Spleen (tissue), 11 donors: ENCODE measurements around the gene SAFB2. TPM values are rescaled to one million over a fixed set of nuclear protein-coding genes. Genes with fewer than 3 reads are reported as not detected.

ENCODE experiments used
- DNase-seq: peaks from one replicate; pipeline ENCODE4 v3.0.0-alpha.2; 2020
- H3K27ac ChIP-seq, 8 donors: fragments of 200-600 bp; sonication (generic) in 7 of 8; 1 replicate in 4 of 8; 2 replicates in 4 of 8; pipeline versions ENCODE4 v1.5.0 to v1.8.0; 2016 to 2021; ENCODE audit warnings: inconsistent platforms in 4 of 8, mild to moderate bottlenecking in 4 of 8, moderate library complexity in 1 of 8
- H3K27me3 ChIP-seq, 7 donors: fragments of 200-600 bp; sonication (generic) in 6 of 7; replicated peaks in 1 of 7; 1 replicate in 4 of 7; 2 replicates in 3 of 7; pipeline versions ENCODE4 v1.5.0 to v1.8.0; 2016 to 2021; ENCODE audit warnings: inconsistent platforms in 3 of 7, mild to moderate bottlenecking in 1 of 7
- H3K36me3 ChIP-seq, 6 donors: fragments of 200-600 bp; sonication (generic) in 5 of 6; 1 replicate in 4 of 6; 2 replicates in 2 of 6; pipeline versions ENCODE4 v1.5.0 to v1.8.0; 2016 to 2021; ENCODE audit warnings: inconsistent platforms in 2 of 6
- H3K4me1 ChIP-seq, 6 donors: fragments of 200-600 bp; sonication (generic) in 5 of 6; 1 replicate in 3 of 6; 2 replicates in 3 of 6; pipeline versions ENCODE4 v1.5.0 to v1.8.0; 2016 to 2021; ENCODE audit warnings: inconsistent platforms in 3 of 6
- H3K4me3 ChIP-seq, 8 donors: fragments of 200-600 bp; sonication (generic) in 7 of 8; 1 replicate in 4 of 8; 2 replicates in 4 of 8; pipeline versions ENCODE4 v1.5.0 to v1.8.0; 2016 to 2021; ENCODE audit warnings: inconsistent platforms in 4 of 8, mild to moderate bottlenecking in 4 of 8, moderate library complexity in 2 of 8
- H3K9me3 ChIP-seq, 8 donors: fragments of 200-600 bp; sonication (generic) in 7 of 8; 1 replicate in 4 of 8; 2 replicates in 4 of 8; pipeline versions ENCODE4 v1.5.0 to v1.8.0; 2016 to 2021; ENCODE audit warnings: inconsistent platforms in 4 of 8
- CTCF ChIP-seq, 11 experiments: fragments of 200-600 bp in 7 of 11; fragments of 450-650 bp in 4 of 11; sonication (generic) in 4 of 11; IDR thresholded peaks in 8 of 11; conservative IDR thresholded peaks in 3 of 11; 1 replicate in 7 of 11; 2 replicates in 4 of 11; pipeline versions ENCODE4 v1.4.0 to v1.8.0; 2016 to 2021; ENCODE audit warnings: antibody characterized with exemption in 11 of 11, inconsistent platforms in 4 of 11, mild to moderate bottlenecking in 1 of 11
- POLR2A ChIP-seq, 3 donors: fragments of 450-650 bp; IDR thresholded peaks; one replicate each; pipeline ENCODE4 v1.5.1; 2017; ENCODE audit warnings: antibody characterized with exemption in 3 of 3, mild to moderate bottlenecking in 1 of 3
- POLR2AphosphoS5 ChIP-seq, 3 donors: sonication (generic); formaldehyde crosslinking; IDR thresholded peaks; one replicate each; pipeline ENCODE4 v1.5.1; 2017; ENCODE audit warnings: antibody characterized with exemption in 3 of 3
- WGBS, 5 donors: extraction: QIAGEN DNeasy Blood & Tissue Kit in 3 of 5; methylation state at CpG; one replicate each; pipeline versions ENCODE4 v1.1.5 to v1.1.7; 2013 to 2018; 5-methylcytosine and 5-hydroxymethylcytosine counted together
- intact Hi-C: fragments of 100-400 bp; cut with DNase I; formaldehyde crosslinking; loops from one replicate; pipeline ENCODE4 v1.15.0; 2023; ENCODE audit warnings: low total_unique reads
- polyA plus RNA-seq, 3 donors: library from polyadenylated mRNA; stranded (reverse); fragments of 200-250 nt; gene quantifications; one replicate each; pipeline ENCODE4 v1.2.1, GENCODE V29; 2013
- total RNA-seq, 7 donors: library from RNA; depleted of rRNA in 3 of 7; stranded (reverse); fragments of >200 nt in 3 of 7; fragmentation: NEBNext Ultra II Directional in 4 of 7; extraction: Animal tissue kit (Norgen Biotek cat#: 25700) in 4 of 7; gene quantifications; one replicate each; pipeline versions ENCODE4 v1.1.0 to v1.2.1, GENCODE V29; 2016 to 2021
- donor health status: healthy with polysubstance abuse.
- donor health status: DM: no; HTN: no; CAD: no; lungs with moderate emphysema.
- donor health status: DM: no; HTN: no; CAD: no.
- donor health status: Bipolar disorder and iron deficiency.
- donor health status: healthy.
- donor health status: DM: no; HTN: no; CAD: no.
- donor health status: DM: yes; HTN: yes; CAD: no.

The SAFB2 gene
- total and polyA plus RNA-seq, 10 donors = 34.8 to 146 (median 110) TPM

DNA sequence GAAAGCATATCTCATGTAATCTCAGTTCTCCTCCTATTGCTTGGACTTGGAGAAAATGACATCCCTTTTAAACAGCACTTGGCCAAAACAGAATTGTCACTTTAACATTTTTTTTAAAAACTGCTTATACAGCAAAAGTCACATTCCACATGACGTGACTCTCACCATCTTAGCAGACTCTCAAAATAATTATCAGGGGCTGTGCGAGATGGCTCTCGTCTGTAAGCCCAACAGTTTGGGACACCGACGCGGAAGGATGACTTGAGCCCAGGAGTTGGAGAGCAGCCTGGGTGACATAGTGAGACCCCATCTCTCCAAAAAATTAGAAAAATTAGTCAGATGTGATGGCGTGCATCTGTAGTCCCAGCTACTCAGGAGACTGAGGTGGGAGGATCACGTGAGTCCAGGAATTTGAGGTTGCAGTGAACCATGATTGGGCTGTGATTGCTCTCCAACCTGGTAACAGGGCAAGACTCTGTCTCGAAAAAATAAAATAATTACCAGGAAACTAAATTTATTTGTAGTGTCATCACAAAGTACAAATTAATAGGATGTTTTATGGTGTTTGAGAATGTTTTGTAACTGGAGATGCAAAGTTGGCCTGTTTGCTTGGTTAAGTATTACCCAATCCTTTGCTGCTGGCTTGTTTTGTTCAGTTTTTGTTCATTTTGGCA is 9.1 kb upstream of the SAFB2 start:
- Histone ChIP-seq H3K27ac (peak overlapping the region in 3 of 8 donors; percentile 51 to 62 (median 51)), H3K27me3 (no peaks in the 10 kb centered on the region), H3K9me3 (no peaks in the 10 kb centered on the region), H3K4me1 (peaks cover 38 to 100% (median 79%) of the 10 kb centered on the region in 6 donors), H3K4me3 (peak overlapping the region in 1 of 8 donors; percentile 12), H3K36me3 (peaks cover 0 to 90% (median 19%) of the 10 kb centered on the region in 6 donors)
- DNase-seq = no peak
- intact Hi-C loops = no loop called here
- TF ChIP-seq POLR2AphosphoS5 (IDR thresholded peaks at IDR 0.05) (no peak), POLR2A (IDR thresholded peaks at IDR 0.05) (no peak), CTCF (IDR thresholded peaks at IDR 0.05 in 8 of 11, conservative IDR thresholded peaks at IDR 0.05 in 3 of 11) (no peak)
- 70 to 82% (median 71%) methylated on average over 9 of the region's 9 CpGs for WGBS, 5 donors

- Histone ChIP-seq H3K9me3 (no peaks in the 10 kb centered on the region), H3K4me3 (peak overlapping the region in 1 of 8 donors; percentile 35), H3K36me3 (peaks cover 0 to 87% (median 26%) of the 10 kb centered on the region in 6 donors), H3K27me3 (no peaks in the 10 kb centered on the region), H3K27ac (peak overlapping the region in 7 of 8 donors; percentile 4 to 98 (median 66)), H3K4me1 (peaks cover 64 to 100% (median 96%) of the 10 kb centered on the region in 6 donors)
- 42 to 57% (median 47%) methylated on average over 9 of the region's 9 CpGs for WGBS, 5 donors
- DNase-seq = peak; percentile 76
- no peak for TF ChIP-seq CTCF (IDR thresholded peaks at IDR 0.05 in 8 of 11, conservative IDR thresholded peaks at IDR 0.05 in 3 of 11)
- no peak for TF ChIP-seq POLR2AphosphoS5 (IDR thresholded peaks at IDR 0.05)
- TF ChIP-seq POLR2A (IDR thresholded peaks at IDR 0.05) = no peak
- intact Hi-C loops = loop anchor here (10.0 kb wide), 1 partner anchor 46 kb away; no protein-coding TSS in a partner anchor
Measured at GRCh38 chr19:5628919-5629481, 6.4 kb upstream of the SAFB2 start.

DNA sequence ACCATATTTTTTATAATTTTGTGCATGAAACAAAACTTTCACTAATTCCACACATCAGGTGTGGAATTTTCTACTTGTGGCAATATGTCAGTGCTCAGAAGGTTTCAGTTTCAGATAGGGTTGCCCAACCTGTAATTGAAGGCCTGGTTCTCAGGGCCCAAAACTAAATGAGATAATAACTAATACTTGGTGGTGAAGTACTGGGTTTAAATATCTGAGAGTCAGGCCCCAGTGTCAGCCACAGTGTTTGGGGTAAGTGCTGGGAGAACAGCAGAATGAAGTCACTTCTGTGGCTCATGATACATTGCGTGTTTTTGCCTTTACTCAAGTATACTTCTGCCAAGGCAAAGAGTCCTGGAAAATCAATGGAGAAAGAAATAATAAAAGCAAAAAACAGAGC is 5.9 kb upstream of the SAFB2 start:
- TF ChIP-seq POLR2AphosphoS5 (IDR thresholded peaks at IDR 0.05) = no peak
- no peak for TF ChIP-seq CTCF (IDR thresholded peaks at IDR 0.05 in 8 of 11, conservative IDR thresholded peaks at IDR 0.05 in 3 of 11)
- no peak for TF ChIP-seq POLR2A (IDR thresholded peaks at IDR 0.05)
- Histone ChIP-seq H3K4me1 (peaks cover 64 to 100% (median 95%) of the 10 kb centered on the region in 6 donors), H3K27me3 (no peaks in the 10 kb centered on the region), H3K36me3 (peaks cover 0 to 83% (median 26%) of the 10 kb centered on the region in 6 donors), H3K9me3 (no peaks in the 10 kb centered on the region), H3K27ac (peak overlapping the region; percentile 4 to 98 (median 56)), H3K4me3 (peak overlapping the region in 1 of 8 donors; percentile 35)
- DNase-seq = no peak
- intact Hi-C loops = loop anchor here (10.0 kb wide), 1 partner anchor 46 kb away; no protein-coding TSS in a partner anchor
- WGBS, 5 donors = 65 to 93% (median 81%) methylated on average over 1 of the region's 1 CpG

DNA sequence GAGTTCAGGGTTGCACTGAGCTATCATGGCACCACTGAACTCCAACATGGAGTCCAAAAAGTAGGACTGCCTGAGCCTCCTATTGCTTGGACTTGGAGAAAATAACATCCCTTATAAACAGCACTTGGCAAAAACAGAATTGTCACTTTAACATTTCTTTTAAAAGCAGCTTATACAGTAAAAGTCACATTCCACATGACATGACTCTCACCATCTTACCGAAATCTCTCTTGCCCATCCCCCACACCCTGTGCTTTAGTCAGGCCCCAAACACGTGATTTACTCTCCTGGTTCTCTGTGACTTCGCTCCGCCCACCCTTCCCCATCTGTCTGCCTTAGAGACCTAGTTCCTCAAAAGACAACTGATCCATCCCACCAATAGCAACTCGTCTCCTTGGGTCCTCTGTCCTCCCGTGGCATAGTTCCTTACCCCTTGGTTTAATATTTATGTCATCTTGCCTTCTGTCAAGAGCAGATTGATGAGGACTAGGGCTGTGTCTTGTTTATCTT is 4.9 kb upstream of the SAFB2 start:
- peak; percentile 86 for DNase-seq
- H3K27ac ChIP-seq = peak overlapping the region in 6 of 8 donors; percentile 30 to 98 (median 57)
- TF ChIP-seq CTCF (IDR thresholded peaks at IDR 0.05 in 8 of 11, conservative IDR thresholded peaks at IDR 0.05 in 3 of 11) (no peak), POLR2AphosphoS5 (IDR thresholded peaks at IDR 0.05) (peak in 1 of 3 donors; percentile 25), POLR2A (IDR thresholded peaks at IDR 0.05) (no peak)
- H3K36me3 ChIP-seq = peaks cover 0 to 74% (median 26%) of the 10 kb centered on the region in 6 donors
- 23 to 36% (median 32%) methylated on average over 6 of the region's 6 CpGs for whole genome bisulfite sequencing, 5 donors
- H3K4me3 ChIP-seq = peak overlapping the region in 1 of 8 donors; percentile 31
- intact Hi-C loops = loop anchor here (10.0 kb wide), 1 partner anchor 47 kb away; no protein-coding TSS in a partner anchor
- no peaks in the 10 kb centered on the region for H3K27me3 ChIP-seq
- no peaks in the 10 kb centered on the region for H3K9me3 ChIP-seq
- H3K4me1 ChIP-seq = peaks cover 58 to 90% (median 86%) of the 10 kb centered on the region in 6 donors
